Natural killer cell (primary cell): ENCODE data around the gene DNAH7. TPM values are rescaled to one million over a fixed set of nuclear protein-coding genes. Genes with fewer than 3 reads are reported as not detected.

Experiments used
- ATAC-seq, 3 donors: fragments of 150-1000 bp in 2 of 3; fragments of 200-7000 bp in 1 of 3; cut with Tn5 transposase; 1 replicate in 1 of 3; 2 replicates in 2 of 3; pipeline ENCODE4 v1.10.0; 2021; ENCODE audit warnings: mild to moderate bottlenecking in 2 of 3, moderate library complexity in 2 of 3
- DNase-seq, 2 donors: peaks; one replicate each; pipeline versions ENCODE4 v3.0.0 to v3.0.0-alpha.2; 2013 to 2021; ENCODE audit warnings: mixed read lengths in 1 of 2
- H3K27ac ChIP-seq: one replicate; pipeline ENCODE4 v1.5.1; 2013; ENCODE audit warnings: mild to moderate bottlenecking, low read length
- H3K27me3 ChIP-seq: one replicate; pipeline ENCODE4 v1.6.1; 2013; ENCODE audit warnings: low read length; ENCODE audit not compliant: control insufficient read depth, insufficient read depth
- H3K36me3 ChIP-seq: one replicate; pipeline ENCODE4 v1.6.1; 2013; ENCODE audit warnings: low read length; ENCODE audit not compliant: control insufficient read depth, insufficient read depth
- H3K4me1 ChIP-seq: one replicate; pipeline ENCODE4 v1.6.1; 2013; ENCODE audit warnings: low read length; ENCODE audit not compliant: control insufficient read depth, insufficient read depth
- H3K4me3 ChIP-seq: one replicate; pipeline ENCODE4 v1.5.1; 2013; ENCODE audit warnings: low read length
- H3K9me3 ChIP-seq: one replicate; pipeline ENCODE4 v1.6.1; 2013; ENCODE audit warnings: low read length; ENCODE audit not compliant: control insufficient read depth, insufficient read depth
- H3K27ac Mint-ChIP-seq, 2 donors: one replicate each; pipeline ENCODE4 v1.8.0; 2022; ENCODE audit warnings: mild to moderate bottlenecking in 2 of 2, mixed read lengths in 2 of 2, moderate library complexity in 1 of 2
- H3K27me3 Mint-ChIP-seq, 2 donors: one replicate each; pipeline ENCODE4 v1.8.0; 2022; ENCODE audit warnings: low read depth in 2 of 2, mixed read lengths in 2 of 2
- H3K36me3 Mint-ChIP-seq: one replicate; pipeline ENCODE4 v1.8.0; 2022; ENCODE audit warnings: mixed read lengths
- H3K4me1 Mint-ChIP-seq, 2 donors: one replicate each; pipeline ENCODE4 v1.8.0; 2022; ENCODE audit warnings: mixed read lengths in 2 of 2
- H3K4me3 Mint-ChIP-seq: one replicate; pipeline ENCODE4 v1.8.0; 2022; ENCODE audit warnings: mild to moderate bottlenecking, moderate library complexity, mixed read lengths
- H3K9me3 Mint-ChIP-seq, 2 donors: one replicate each; pipeline ENCODE4 v1.8.0; 2022; ENCODE audit warnings: mixed read lengths in 2 of 2
- WGBS: methylation state at CpG from one replicate; pipeline ENCODE4 v1.1.7; 2013; ENCODE audit warnings: missing lambda C conversion rate; ENCODE audit not compliant: insufficient coverage; 5-methylcytosine and 5-hydroxymethylcytosine counted together
- intact Hi-C: fragments of 100-400 bp; cut with micrococcal nuclease; formaldehyde crosslinking; loops from one replicate; pipeline ENCODE4 v1.14.2; 2022
- total RNA-seq, 4 donors: library from RNA; stranded (reverse); fragments of 120-200 nt in 1 of 4; gene quantifications; one replicate each; pipeline versions ENCODE4 v1.2.3 to v1.2.4, GENCODE V29; 2013 to 2022
- TF ChIP-seq, protein P1 (sequence below): fragments of 200-600 bp; IDR thresholded peaks from one replicate; pipeline ENCODE4 v1.8.0; 2022; ENCODE audit warnings: antibody characterized with exemption

DNAH7 gene
- total RNA-seq, 3 donors from 2014 or later (not counting 1 experiment from before 2014, with no cell fraction given) = 0.07 to 0.20 TPM; not detected in 1

DNA sequence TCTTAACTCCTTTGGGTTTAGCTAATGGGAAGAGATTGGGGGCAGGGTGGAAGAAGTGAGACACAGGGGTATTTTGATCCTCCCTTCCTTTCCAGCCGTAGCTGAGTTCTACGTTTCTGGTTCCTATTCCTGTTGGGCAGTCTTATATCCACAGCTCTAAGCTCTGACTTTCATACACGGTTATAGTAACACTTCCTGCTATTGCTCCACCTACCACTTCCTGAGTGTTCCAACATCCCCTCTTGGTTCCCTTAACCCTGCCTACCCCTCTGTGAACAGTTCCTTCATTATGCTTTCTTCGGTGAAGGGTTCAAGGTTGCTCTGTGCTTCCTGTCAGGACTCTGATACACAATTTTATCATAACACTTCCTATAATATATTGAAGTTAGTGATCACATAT, 205.1 kb downstream of the DNAH7 start:
- Mint-ChIP-seq H3K36me3 (no peaks in the 10 kb centered on the region), H3K4me3 (no peak overlapping the region), H3K4me1 (peaks cover 0 to 7% of the 10 kb centered on the region in 2 donors), H3K9me3 (no peaks in the 10 kb centered on the region), H3K27ac (no peak overlapping the region), H3K27me3 (peaks cover 2 to 6% of the 10 kb centered on the region in 2 donors)
- Histone ChIP-seq H3K9me3 (no peaks in the 10 kb centered on the region), H3K27ac (no peak overlapping the region), H3K36me3 (no peaks in the 10 kb centered on the region), H3K4me1 (no peaks in the 10 kb centered on the region), H3K4me3 (no peak overlapping the region), H3K27me3 (peaks cover 2% of the 10 kb centered on the region)
- intact Hi-C loops = no loop called here
- TF ChIP-seq, protein P1, sequence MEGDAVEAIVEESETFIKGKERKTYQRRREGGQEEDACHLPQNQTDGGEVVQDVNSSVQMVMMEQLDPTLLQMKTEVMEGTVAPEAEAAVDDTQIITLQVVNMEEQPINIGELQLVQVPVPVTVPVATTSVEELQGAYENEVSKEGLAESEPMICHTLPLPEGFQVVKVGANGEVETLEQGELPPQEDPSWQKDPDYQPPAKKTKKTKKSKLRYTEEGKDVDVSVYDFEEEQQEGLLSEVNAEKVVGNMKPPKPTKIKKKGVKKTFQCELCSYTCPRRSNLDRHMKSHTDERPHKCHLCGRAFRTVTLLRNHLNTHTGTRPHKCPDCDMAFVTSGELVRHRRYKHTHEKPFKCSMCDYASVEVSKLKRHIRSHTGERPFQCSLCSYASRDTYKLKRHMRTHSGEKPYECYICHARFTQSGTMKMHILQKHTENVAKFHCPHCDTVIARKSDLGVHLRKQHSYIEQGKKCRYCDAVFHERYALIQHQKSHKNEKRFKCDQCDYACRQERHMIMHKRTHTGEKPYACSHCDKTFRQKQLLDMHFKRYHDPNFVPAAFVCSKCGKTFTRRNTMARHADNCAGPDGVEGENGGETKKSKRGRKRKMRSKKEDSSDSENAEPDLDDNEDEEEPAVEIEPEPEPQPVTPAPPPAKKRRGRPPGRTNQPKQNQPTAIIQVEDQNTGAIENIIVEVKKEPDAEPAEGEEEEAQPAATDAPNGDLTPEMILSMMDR = no peak
- 43% methylated on average over 4 of the region's 4 CpGs for WGBS
- DNase-seq (no peak), ATAC-seq (no peak)

DNA sequence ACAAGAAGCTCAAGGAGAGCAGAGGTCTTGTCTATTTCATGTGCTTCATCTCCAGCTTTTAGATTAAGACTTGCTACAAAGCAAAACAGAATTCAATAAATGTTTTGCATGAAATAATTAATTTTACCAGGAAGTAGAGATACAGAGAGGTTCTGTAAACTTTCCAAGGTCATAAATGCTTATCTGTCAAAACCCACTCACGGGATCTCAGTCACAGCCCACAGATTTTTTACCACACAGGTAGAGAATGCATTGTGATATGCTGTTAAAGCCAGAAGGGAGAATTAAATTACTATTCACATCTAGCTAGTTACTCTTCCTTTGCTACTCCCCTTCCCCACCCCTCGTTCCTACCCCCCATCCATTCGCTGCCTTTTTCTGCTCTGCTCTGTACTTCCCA, 205.5 kb downstream of the DNAH7 start:
- no peaks in the 10 kb centered on the region for H3K4me1 ChIP-seq
- intact Hi-C loops = no loop called here
- TF ChIP-seq, protein P1 = no peak
- Mint-ChIP-seq H3K27me3 (peaks cover 6 to 7% of the 10 kb centered on the region in 2 donors), H3K9me3 (no peaks in the 10 kb centered on the region), H3K36me3 (no peaks in the 10 kb centered on the region), H3K4me1 (peaks cover 0 to 7% of the 10 kb centered on the region in 2 donors), H3K27ac (no peak overlapping the region), H3K4me3 (no peak overlapping the region)
- WGBS = 96% methylated on average over 2 of the region's 3 CpGs
- DNase-seq (no peak), ATAC-seq (no peak)
- no peaks in the 10 kb centered on the region for H3K9me3 ChIP-seq
- no peak overlapping the region for H3K4me3 ChIP-seq
- H3K27me3 ChIP-seq = peaks cover 2% of the 10 kb centered on the region
- H3K27ac ChIP-seq = no peak overlapping the region
- no peaks in the 10 kb centered on the region for H3K36me3 ChIP-seq

DNA sequence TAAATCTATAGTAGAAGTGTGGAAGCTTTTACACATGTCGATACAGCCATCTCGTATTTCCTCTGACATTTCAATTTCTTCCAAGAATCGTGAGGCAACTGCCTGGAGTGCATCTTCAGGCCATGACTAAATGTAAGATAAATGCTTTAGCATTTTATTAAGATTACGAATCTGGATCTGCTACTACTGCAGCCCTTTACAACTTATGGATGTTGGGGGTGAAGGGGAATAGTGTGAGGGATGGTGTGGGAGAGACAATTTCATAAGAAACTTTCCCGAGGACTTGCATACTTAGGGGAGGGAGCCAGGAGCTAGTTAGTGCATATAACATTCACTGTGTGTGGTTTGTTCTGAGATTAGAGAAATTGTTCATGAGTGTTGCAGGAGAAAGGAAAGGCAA, 206.8 kb downstream of the DNAH7 start:
- Histone ChIP-seq H3K9me3 (no peaks in the 10 kb centered on the region), H3K4me1 (no peaks in the 10 kb centered on the region), H3K27me3 (peaks cover 2% of the 10 kb centered on the region), H3K36me3 (no peaks in the 10 kb centered on the region), H3K27ac (no peak overlapping the region), H3K4me3 (no peak overlapping the region)
- intact Hi-C loops = no loop called here
- H3K4me1 Mint-ChIP-seq = peaks cover 0 to 7% of the 10 kb centered on the region in 2 donors
- H3K4me3 Mint-ChIP-seq = no peak overlapping the region
- WGBS = 90% methylated on average over 5 of the region's 5 CpGs
- DNase-seq (no peak), ATAC-seq (no peak)
- H3K36me3 Mint-ChIP-seq = no peaks in the 10 kb centered on the region
- H3K27me3 Mint-ChIP-seq = peaks cover 6 to 9% of the 10 kb centered on the region in 2 donors
- no peak overlapping the region for H3K27ac Mint-ChIP-seq
- no peaks in the 10 kb centered on the region for H3K9me3 Mint-ChIP-seq
- TF ChIP-seq, protein P1 = no peak

DNA sequence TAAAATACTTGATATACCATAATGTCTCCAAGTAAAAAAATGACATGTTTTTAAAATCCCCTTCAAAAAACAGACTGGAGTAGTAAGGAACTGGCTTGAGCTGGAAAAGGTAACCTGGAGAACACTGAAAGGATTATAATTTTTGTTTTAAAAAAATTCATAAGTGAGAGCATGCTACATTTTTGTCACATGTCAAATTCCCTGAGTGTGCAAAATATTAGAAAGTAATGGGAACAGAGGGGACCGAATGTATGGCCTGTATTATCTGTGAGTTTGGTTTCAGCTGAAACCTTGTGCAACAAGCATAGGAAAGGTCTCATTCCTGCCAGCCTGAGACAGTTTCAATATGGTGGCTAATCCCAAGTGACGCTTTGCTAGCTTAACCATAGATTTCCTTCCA, 209.1 kb downstream of the DNAH7 start:
- no peak overlapping the region for H3K4me3 ChIP-seq
- H3K4me1 Mint-ChIP-seq = peaks cover 0 to 7% of the 10 kb centered on the region in 2 donors

More for the DNA sequence above, 209.1 kb downstream of the DNAH7 start:
- ATAC-seq (no peak), DNase-seq (no peak)
- intact Hi-C loops = no loop called here
- Histone ChIP-seq H3K27me3 (peaks cover 2% of the 10 kb centered on the region), H3K9me3 (no peaks in the 10 kb centered on the region), H3K36me3 (no peaks in the 10 kb centered on the region), H3K4me1 (no peaks in the 10 kb centered on the region), H3K27ac (no peak overlapping the region)
- Mint-ChIP-seq H3K4me3 (no peak overlapping the region), H3K36me3 (no peaks in the 10 kb centered on the region), H3K9me3 (no peaks in the 10 kb centered on the region), H3K27ac (no peak overlapping the region), H3K27me3 (peaks cover 6 to 9% of the 10 kb centered on the region in 2 donors)
- TF ChIP-seq, protein P1 = no peak
- 84% methylated on average over 2 of the region's 2 CpGs for WGBS
